ENCODE data around the gene CIDEB. TPM values are rescaled to one million over a fixed set of nuclear protein-coding genes. Genes with fewer than 3 reads are reported as not detected.

CIDEB gene
- total and polyA plus RNA-seq, 10 of the 15 experiments (the other 5 are each of a cell fraction or from before 2014, with no cell fraction given) = 0.34 to 6.3 (median 3.2) TPM

GRCh38 chr14:24285351-24285750, 22.4 kb downstream of the CIDEB start:
- in situ Hi-C loops (cut with MboI) = no loop called here
- Histone ChIP-seq H3K79me2 (ENCODE audit: control insufficient read depth, insufficient read depth, low read length) (no peaks in the 10 kb centered on the region), H3K9ac (ENCODE audit: control insufficient read depth, insufficient read depth, low read length) (no peak overlapping the region), H3K4me1 (ENCODE audit: control insufficient read depth, insufficient read depth, low read length) (peaks cover 11% of the 10 kb centered on the region), H3K27ac (ENCODE audit: control insufficient read depth, insufficient read depth) (no peak overlapping the region), H3K4me2 (ENCODE audit: control insufficient read depth, insufficient read depth) (no peak overlapping the region), H3K4me3 (no peak overlapping the region), H3K36me3 (ENCODE audit: control insufficient read depth in 2 of 2, insufficient read depth in 2 of 2, low read length in 1 of 2) (peaks cover 4 to 5% of the 10 kb centered on the region in 2 experiments; a peak in 3 of 4 replicates), H2AFZ (ENCODE audit: control insufficient read depth, low read depth, low read length) (no peak overlapping the region), H3K27me3 (replicated peaks in 1 of 2; ENCODE audit: control insufficient read depth in 2 of 2, insufficient read depth in 2 of 2, low read length in 1 of 2) (no peaks in the 10 kb centered on the region), H3K9me3 (replicated peaks; ENCODE audit: control insufficient read depth, insufficient read depth, low read length) (no peaks in the 10 kb centered on the region), H4K20me1 (ENCODE audit: control insufficient read depth, insufficient read depth) (no peaks in the 10 kb centered on the region)
- 81% methylated on average over 4 of the region's 4 CpGs for WGBS (ENCODE audit: insufficient coverage, insufficient replicate concordance, low lambda C conversion rate, missing lambda C conversion rate)
- TF ChIP-seq BCL11A (IDR thresholded peaks at IDR 0.05; ENCODE audit: low read depth, low read length) (no peak), CEBPZ (IDR thresholded peaks at IDR 0.05; ENCODE audit: low read depth, low read length) (no peak), SMARCA5 (IDR thresholded peaks at IDR 0.05) (no peak), BHLHE40 (IDR thresholded peaks at IDR 0.05; ENCODE audit: borderline replicate concordance in 1 of 2, low read depth in 2 of 2, low read length in 1 of 2) (no peak), GATAD2B (conservative IDR thresholded peaks at IDR 0.05; ENCODE audit: low read depth) (no peak), E4F1 (IDR thresholded peaks at IDR 0.05; ENCODE audit: borderline replicate concordance, partially characterized antibody) (no peak), ELK1 (IDR thresholded peaks at IDR 0.05; ENCODE audit: low read depth, low read length) (no peak)
- no TSS peak for BruUV-seq (replicated peaks)
- SMC1A ChIA-PET (ENCODE audit: uncharacterized antibody, unreplicated experiment) = interaction anchor here (1.9 kb wide), 1 partner anchor 11 kb away, joined by 5 read pairs; no protein-coding TSS in a partner anchor
- no peak for FAIRE-seq
- no peak for ATAC-seq
- CTCF ChIA-PET = interaction anchor here (17.1 kb wide), 1 partner anchor 40 kb away, joined by 266 read pairs; the partner anchor contains the start of gene TINF2
- no peak for DNase-seq (ENCODE audit: low read depth, low spot score)
- RAD21 ChIA-PET (ENCODE audit: unreplicated experiment) = interaction anchor here (1.5 kb wide), 1 partner anchor 43 kb away, joined by 4 read pairs; the partner anchor contains the start of gene TINF2
- intact Hi-C loops (cut with micrococcal nuclease; ENCODE audit: unreplicated experiment) = no loop called here
- POLR2A ChIA-PET = interaction anchor here (0.5 kb wide), 1 partner anchor 40 kb away, joined by 6 read pairs; no protein-coding TSS in a partner anchor
